NCI-H82 (cell line): ENCODE measurements around the gene TKTL1.

Experiments used
- DNase-seq: peaks from one replicate; lab custom pipeline; 2025; lab: John Stamatoyannopoulos, UW

The TKTL1 gene

GRCh38 chrX:154378059-154378798 lies 82.6 kb downstream of the TKTL1 start:
- DNase-seq: no peak

- DNase-seq: peak; percentile 100
Observed at GRCh38 chrX:154378799-154379568, 83.4 kb downstream of the TKTL1 start, which contains the start of gene EMD. Gene EMD (plus strand): TSS chrX:154379295. CDS start chrX:154379485, 190 bp downstream.

- DNase-seq: no peak
Observed at GRCh38 chrX:154379569-154379951, 84.0 kb downstream of the TKTL1 start.
